ENCODE data around the gene TREH.
"Not testable (repeated sequence)": the region's sequence is repeated elsewhere in the genome, so short reads cannot be mapped to it uniquely, and the experiment has no call there.

The TREH gene

GRCh38 chr11:118615976-118616371 lies 63.5 kb downstream of the TREH start:
- H3K9ac ChIP-seq (ENCODE audit: low read depth, low read length), result peak overlapping the region; percentile 37; the same call in 1 of the 2 replicates
- peaks cover 67% of the 10 kb centered on the region for H3K4me1 ChIP-seq (ENCODE audit: insufficient read depth, low read length)
- H3K36me3 ChIP-seq (ENCODE audit: insufficient read depth, low read length), result no peaks in the 10 kb centered on the region
- no peak overlapping the region for H3K4me3 ChIP-seq (ENCODE audit: low read length)
- H3K27me3 ChIP-seq (ENCODE audit: insufficient read depth, low read length), result peaks cover 6% of the 10 kb centered on the region
- 79% methylated on average over 5 of the region's 5 CpGs for WGBS
- no peaks in the 10 kb centered on the region for H3K9me3 ChIP-seq (ENCODE audit: insufficient read depth, low read depth, low read length)
- peak overlapping the region; percentile 79 for H3K27ac ChIP-seq (ENCODE audit: low read depth, low read length)

DNA sequence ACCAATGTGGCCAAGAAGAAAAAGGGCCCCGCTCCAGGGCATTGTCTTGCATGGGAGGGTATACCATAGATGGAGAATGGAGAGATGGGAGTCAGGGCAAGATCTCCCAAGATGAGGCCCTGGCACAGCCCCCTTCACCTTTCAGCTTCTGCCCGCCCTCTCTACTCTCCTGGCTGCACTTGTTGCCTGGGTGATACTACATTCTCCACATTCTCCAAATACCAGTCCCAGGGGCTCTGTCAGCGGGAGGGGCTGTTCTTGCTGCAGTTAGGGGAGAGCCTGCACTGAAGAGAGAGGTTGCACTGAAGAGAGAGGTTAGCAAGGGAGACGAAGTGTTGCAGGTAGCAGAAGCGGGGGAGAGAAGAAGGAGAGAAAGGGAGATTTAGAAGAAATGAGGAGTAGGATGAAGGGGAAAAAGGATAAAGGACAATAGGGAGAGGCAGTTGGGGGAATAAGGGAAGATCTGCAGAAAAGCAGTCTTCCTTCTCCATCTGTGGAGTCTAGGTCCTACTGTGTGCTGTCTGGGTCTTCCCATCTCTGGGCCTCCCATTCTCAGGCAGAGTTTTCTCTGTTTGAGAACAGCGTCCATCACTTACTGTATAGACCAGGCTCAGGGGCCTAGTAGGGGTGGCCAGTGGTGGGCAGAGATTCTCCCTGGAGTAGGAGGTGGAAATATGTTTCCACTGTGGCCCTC lies 64.0 kb downstream of the TREH start:
- Histone ChIP-seq H3K36me3 (ENCODE audit: insufficient read depth, low read length) (no peaks in the 10 kb centered on the region), H3K27me3 (ENCODE audit: insufficient read depth, low read length) (peaks cover 11% of the 10 kb centered on the region), H3K4me3 (ENCODE audit: low read length) (peak overlapping the region; percentile 15; the same call in 1 of the 2 replicates), H3K9ac (ENCODE audit: low read depth, low read length) (peak overlapping the region; percentile 37; the same call in 1 of the 2 replicates), H3K27ac (ENCODE audit: low read depth, low read length) (peak overlapping the region; percentile 79), H3K9me3 (ENCODE audit: insufficient read depth, low read depth, low read length) (no peaks in the 10 kb centered on the region), H3K4me1 (ENCODE audit: insufficient read depth, low read length) (peaks cover 62% of the 10 kb centered on the region)
- 27% methylated on average over 6 of the region's 6 CpGs for WGBS

DNA sequence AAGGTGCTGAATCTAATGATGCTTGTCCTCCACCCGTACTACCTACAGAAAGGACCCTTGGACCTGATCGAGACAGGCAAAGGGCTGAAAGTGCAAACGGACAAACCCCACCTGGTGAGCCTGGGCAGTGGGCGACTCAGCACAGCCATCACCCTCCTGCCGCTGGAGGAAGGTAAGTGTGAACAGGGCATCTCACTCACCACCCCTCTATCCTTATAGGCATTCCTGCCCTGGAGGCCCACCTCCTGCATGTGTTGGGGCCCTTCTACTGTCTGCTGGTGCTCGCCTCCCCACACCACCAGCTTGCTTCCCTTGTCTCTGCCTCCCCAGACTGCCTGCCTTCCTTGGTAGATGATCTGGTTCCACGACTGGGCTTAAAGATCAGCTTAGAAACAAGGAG lies 64.9 kb downstream of the TREH start:
- WGBS, result 80% methylated on average over 7 of the region's 7 CpGs
- Histone ChIP-seq H3K9ac (ENCODE audit: low read depth, low read length) (no peak overlapping the region), H3K36me3 (ENCODE audit: insufficient read depth, low read length) (no peaks in the 10 kb centered on the region), H3K4me3 (ENCODE audit: low read length) (no peak overlapping the region), H3K9me3 (ENCODE audit: insufficient read depth, low read depth, low read length) (no peaks in the 10 kb centered on the region), H3K4me1 (ENCODE audit: insufficient read depth, low read length) (peaks cover 57% of the 10 kb centered on the region), H3K27ac (ENCODE audit: low read depth, low read length) (no peak overlapping the region), H3K27me3 (ENCODE audit: insufficient read depth, low read length) (peaks cover 20% of the 10 kb centered on the region)

- Histone ChIP-seq H3K9me3 (ENCODE audit: insufficient read depth, low read depth, low read length) (no peaks in the 10 kb centered on the region), H3K4me3 (ENCODE audit: low read length) (no peak overlapping the region), H3K36me3 (ENCODE audit: insufficient read depth, low read length) (no peaks in the 10 kb centered on the region), H3K9ac (ENCODE audit: low read depth, low read length) (no peak overlapping the region; the same call in 1 of the 2 replicates), H3K27me3 (ENCODE audit: insufficient read depth, low read length) (peaks cover 42% of the 10 kb centered on the region), H3K27ac (ENCODE audit: low read depth, low read length) (no peak overlapping the region), H3K4me1 (ENCODE audit: insufficient read depth, low read length) (peaks cover 38% of the 10 kb centered on the region)
- WGBS, result 67% methylated on average over 7 of the region's 7 CpGs
Observed at GRCh38 chr11:118612378-118612777, 67.1 kb downstream of the TREH start.

DNA sequence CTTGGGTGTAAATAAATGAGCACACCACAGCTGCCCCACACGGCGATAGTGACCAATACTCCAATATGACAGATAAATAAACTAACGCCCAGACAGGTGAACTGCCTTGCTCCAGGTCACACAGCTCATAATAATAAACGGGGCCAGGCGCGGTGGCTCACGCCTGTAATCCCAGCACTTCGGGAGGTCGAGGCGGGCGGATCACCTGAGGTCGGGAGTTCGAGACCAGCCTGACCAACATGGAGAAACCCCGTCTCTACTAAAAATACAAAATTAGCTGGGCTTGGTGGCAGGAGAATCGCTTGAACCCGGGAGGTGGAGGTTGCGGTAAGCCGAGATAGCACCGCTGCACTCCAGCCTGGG lies 68.0 kb downstream of the TREH start:
- 93% methylated on average over 19 of the region's 19 CpGs for WGBS
- not testable (repeated sequence) for H3K9ac ChIP-seq (ENCODE audit: low read depth, low read length); H3K9me3 ChIP-seq (ENCODE audit: insufficient read depth, low read depth, low read length); H3K36me3 ChIP-seq (ENCODE audit: insufficient read depth, low read length); H3K27ac ChIP-seq (ENCODE audit: low read depth, low read length)
- Histone ChIP-seq H3K4me3 (ENCODE audit: low read length) (0 out of 2 replicates have a peak overlapping the region, but pooled peaks have one; percentile 6), H3K4me1 (ENCODE audit: insufficient read depth, low read length) (peaks cover 39% of the 10 kb centered on the region), H3K27me3 (ENCODE audit: insufficient read depth, low read length) (peaks cover 50% of the 10 kb centered on the region)

GRCh38 chr11:118610773-118611432 lies 68.5 kb downstream of the TREH start:
- Histone ChIP-seq H3K9me3 (ENCODE audit: insufficient read depth, low read depth, low read length) (no peaks in the 10 kb centered on the region), H3K27ac (ENCODE audit: low read depth, low read length) (no peak overlapping the region), H3K9ac (ENCODE audit: low read depth, low read length) (no peak overlapping the region), H3K36me3 (ENCODE audit: insufficient read depth, low read length) (no peaks in the 10 kb centered on the region), H3K27me3 (ENCODE audit: insufficient read depth, low read length) (peaks cover 55% of the 10 kb centered on the region), H3K4me1 (ENCODE audit: insufficient read depth, low read length) (peaks cover 39% of the 10 kb centered on the region), H3K4me3 (ENCODE audit: low read length) (peak overlapping the region; percentile 45)
- WGBS, result 4% methylated on average over 54 of the region's 54 CpGs

DNA sequence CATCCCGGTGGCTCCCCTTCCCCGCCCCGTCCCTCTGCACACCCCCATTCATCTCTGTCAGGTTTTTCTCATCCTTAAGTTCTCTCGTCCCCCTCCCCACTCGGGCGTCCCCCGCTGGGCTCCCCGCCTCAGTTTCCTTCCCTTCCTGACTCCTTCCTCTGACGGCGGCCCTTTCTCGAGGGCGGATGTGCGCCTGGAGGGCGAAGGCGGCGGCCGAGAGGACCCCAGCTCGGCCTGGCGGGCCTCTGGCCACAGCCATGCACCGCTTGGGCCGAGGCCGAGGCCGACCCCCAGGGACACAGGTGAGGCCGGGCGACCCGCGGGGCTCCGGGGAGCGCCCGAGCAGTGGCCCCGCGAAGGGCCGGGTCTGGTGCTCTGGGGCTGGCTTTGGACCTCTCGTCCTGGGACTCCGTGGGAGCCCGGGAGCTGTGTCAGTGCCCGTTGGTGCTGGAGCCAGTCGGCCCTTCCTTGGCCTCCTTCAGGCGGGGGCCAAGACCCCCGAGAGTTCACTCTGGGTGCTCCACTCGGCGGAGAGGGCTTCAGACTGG lies 69.2 kb downstream of the TREH start:
- H3K27me3 ChIP-seq (ENCODE audit: insufficient read depth, low read length), result peaks cover 61% of the 10 kb centered on the region

GRCh38 chr11:118609380-118610224 lies 69.8 kb downstream of the TREH start:
- Histone ChIP-seq H3K36me3 (ENCODE audit: insufficient read depth, low read length) (no peaks in the 10 kb centered on the region), H3K9ac (ENCODE audit: low read depth, low read length) (no peak overlapping the region), H3K27ac (ENCODE audit: low read depth, low read length) (no peak overlapping the region), H3K27me3 (ENCODE audit: insufficient read depth, low read length) (peaks cover 68% of the 10 kb centered on the region), H3K4me3 (ENCODE audit: low read length) (peak overlapping the region; percentile 45), H3K4me1 (ENCODE audit: insufficient read depth, low read length) (peaks cover 41% of the 10 kb centered on the region), H3K9me3 (ENCODE audit: insufficient read depth, low read depth, low read length) (no peaks in the 10 kb centered on the region)
- 4% methylated on average over 57 of the region's 57 CpGs for WGBS

More for the DNA sequence above, 69.2 kb downstream of the TREH start:
- WGBS, result 2% methylated on average over 42 of the region's 42 CpGs
- Histone ChIP-seq H3K4me1 (ENCODE audit: insufficient read depth, low read length) (peaks cover 39% of the 10 kb centered on the region), H3K36me3 (ENCODE audit: insufficient read depth, low read length) (no peaks in the 10 kb centered on the region), H3K9me3 (ENCODE audit: insufficient read depth, low read depth, low read length) (no peaks in the 10 kb centered on the region), H3K4me3 (ENCODE audit: low read length) (peak overlapping the region; percentile 45), H3K27ac (ENCODE audit: low read depth, low read length) (no peak overlapping the region), H3K9ac (ENCODE audit: low read depth, low read length) (no peak overlapping the region)

DNA sequence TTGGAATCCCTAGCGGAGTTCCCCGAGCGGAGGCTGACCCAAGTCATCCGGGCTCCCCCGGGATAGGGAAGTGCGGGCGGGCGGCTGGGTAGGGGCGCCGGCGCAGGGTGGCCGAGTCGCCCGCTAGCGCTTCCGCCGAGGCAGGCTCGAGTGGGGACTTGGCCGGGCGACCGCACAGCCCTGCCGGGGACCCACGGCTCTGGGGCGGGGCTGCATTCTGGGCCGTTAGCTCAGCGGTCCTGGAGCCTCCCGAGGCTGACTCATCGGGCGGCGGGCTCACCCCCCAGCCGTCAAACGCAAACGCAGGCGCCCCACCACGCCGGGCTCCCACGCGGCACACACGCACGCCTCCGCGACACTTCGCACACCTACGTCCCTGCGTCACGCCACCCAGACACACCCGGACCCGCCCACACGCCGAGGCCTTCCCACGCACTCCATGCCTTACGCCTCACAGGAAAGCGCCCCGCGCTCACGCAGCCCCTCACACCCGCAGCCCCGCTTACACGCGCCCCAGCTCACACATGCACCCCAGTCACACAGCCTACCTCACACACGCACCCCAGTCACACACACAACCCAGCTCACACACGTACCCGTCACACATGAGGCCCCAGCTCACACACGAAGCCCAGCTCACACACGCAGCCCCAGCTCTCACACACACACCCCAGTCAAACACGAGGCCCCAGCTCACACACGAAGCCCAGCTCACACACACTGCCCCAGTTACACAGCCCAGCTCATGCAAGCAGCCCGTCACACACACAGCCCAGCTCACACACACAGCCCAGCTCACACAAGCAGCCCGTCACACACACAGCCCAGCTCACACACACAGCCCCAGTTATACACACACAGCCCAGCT lies 70.9 kb downstream of the TREH start:
- peaks cover 37% of the 10 kb centered on the region for H3K4me1 ChIP-seq (ENCODE audit: insufficient read depth, low read length)
- H3K9ac ChIP-seq (ENCODE audit: low read depth, low read length), result no peak overlapping the region
- H3K27me3 ChIP-seq (ENCODE audit: insufficient read depth, low read length), result peaks cover 78% of the 10 kb centered on the region
- H3K27ac ChIP-seq (ENCODE audit: low read depth, low read length), result no peak overlapping the region
- no peaks in the 10 kb centered on the region for H3K9me3 ChIP-seq (ENCODE audit: insufficient read depth, low read depth, low read length)
- no peaks in the 10 kb centered on the region for H3K36me3 ChIP-seq (ENCODE audit: insufficient read depth, low read length)
- WGBS, result 10% methylated on average over 69 of the region's 69 CpGs
- H3K4me3 ChIP-seq (ENCODE audit: low read length), result peak overlapping the region; percentile 50

Measured in HUES64 (cell line).